ENCODE results near the gene BCL10. TPM values are rescaled to one million over a fixed set of nuclear protein-coding genes. Genes with fewer than 3 reads are reported as not detected.

The BCL10 gene
- total RNA-seq, 4 donors from 2014 or later: 9.4 to 21.3 (median 10.6) TPM

DNA sequence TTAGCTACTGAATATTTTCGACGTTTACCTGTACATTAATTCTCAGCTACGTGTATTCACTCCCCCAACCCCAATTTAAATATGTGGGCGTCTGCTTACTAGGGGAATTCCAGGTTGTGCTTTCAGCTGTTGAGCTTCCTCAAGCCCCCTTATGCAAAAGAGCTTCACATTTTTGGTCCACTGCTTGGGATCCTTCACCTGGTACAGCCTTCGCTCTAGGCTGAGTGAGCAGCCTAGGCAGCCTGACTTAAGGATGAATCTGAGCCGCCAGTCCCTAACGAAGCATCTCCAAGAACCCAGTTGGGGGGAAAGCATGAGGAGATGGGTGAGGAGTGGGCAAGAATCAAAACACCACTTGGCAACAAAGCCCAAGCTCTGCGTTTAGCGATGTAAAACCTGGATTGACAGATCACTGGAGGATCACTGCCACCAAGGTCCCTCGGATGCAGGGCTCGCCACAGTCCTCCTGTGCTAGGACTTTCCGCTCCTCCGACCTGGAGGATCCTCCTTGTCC, 674 bp downstream of the BCL10 start:
- peaks cover 7 to 65% (median 21%) of the 10 kb centered on the region in 3 donors for H3K4me1 ChIP-seq
- peak overlapping the region; percentile 69 to 92 for H3K4me3 ChIP-seq
- ATAC-seq: no peak
- H3K9me3 ChIP-seq: no peaks in the 10 kb centered on the region
- WGBS, 2 donors (ENCODE audit: low coverage in 1 of 2): 1 to 10% methylated on average over 4 of the region's 13 CpGs
- no peak for TF ChIP-seq EP300 (IDR thresholded peaks at IDR 0.05)
- TF ChIP-seq POLR2AphosphoS5 (IDR thresholded peaks at IDR 0.05): no peak
- TF ChIP-seq POLR2A (IDR thresholded peaks at IDR 0.05): no peak
- TF ChIP-seq, protein P1, sequence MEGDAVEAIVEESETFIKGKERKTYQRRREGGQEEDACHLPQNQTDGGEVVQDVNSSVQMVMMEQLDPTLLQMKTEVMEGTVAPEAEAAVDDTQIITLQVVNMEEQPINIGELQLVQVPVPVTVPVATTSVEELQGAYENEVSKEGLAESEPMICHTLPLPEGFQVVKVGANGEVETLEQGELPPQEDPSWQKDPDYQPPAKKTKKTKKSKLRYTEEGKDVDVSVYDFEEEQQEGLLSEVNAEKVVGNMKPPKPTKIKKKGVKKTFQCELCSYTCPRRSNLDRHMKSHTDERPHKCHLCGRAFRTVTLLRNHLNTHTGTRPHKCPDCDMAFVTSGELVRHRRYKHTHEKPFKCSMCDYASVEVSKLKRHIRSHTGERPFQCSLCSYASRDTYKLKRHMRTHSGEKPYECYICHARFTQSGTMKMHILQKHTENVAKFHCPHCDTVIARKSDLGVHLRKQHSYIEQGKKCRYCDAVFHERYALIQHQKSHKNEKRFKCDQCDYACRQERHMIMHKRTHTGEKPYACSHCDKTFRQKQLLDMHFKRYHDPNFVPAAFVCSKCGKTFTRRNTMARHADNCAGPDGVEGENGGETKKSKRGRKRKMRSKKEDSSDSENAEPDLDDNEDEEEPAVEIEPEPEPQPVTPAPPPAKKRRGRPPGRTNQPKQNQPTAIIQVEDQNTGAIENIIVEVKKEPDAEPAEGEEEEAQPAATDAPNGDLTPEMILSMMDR (IDR thresholded peaks at IDR 0.05): no peak
- H3K27me3 ChIP-seq: no peaks in the 10 kb centered on the region
- H3K36me3 ChIP-seq: peaks cover 0 to 13% of the 10 kb centered on the region in 2 donors
- H3K27ac ChIP-seq: peak overlapping the region; percentile 91 to 97 (median 94)

GRCh38 chr1:85274969-85275453, 1.4 kb downstream of the BCL10 start:
- TF ChIP-seq, protein P1 (IDR thresholded peaks at IDR 0.05): no peak
- no peak for TF ChIP-seq POLR2AphosphoS5 (IDR thresholded peaks at IDR 0.05)
- TF ChIP-seq EP300 (IDR thresholded peaks at IDR 0.05): no peak
- no peak for TF ChIP-seq POLR2A (IDR thresholded peaks at IDR 0.05)
- WGBS, 2 donors (ENCODE audit: low coverage in 1 of 2): 55 to 88% methylated on average over 1 of the region's 1 CpG
- Histone ChIP-seq H3K4me3 (peak overlapping the region; percentile 69 to 92), H3K36me3 (peaks cover under 1 to 21% of the 10 kb centered on the region in 2 donors), H3K27ac (peak overlapping the region in 3 of 4 donors; percentile 91 to 97 (median 95)), H3K9me3 (no peaks in the 10 kb centered on the region), H3K4me1 (peaks cover 7 to 68% (median 21%) of the 10 kb centered on the region in 3 donors), H3K27me3 (no peaks in the 10 kb centered on the region)
- ATAC-seq: no peak

- H3K4me3 ChIP-seq: no peak overlapping the region
- peaks cover 9 to 37% of the 10 kb centered on the region in 2 donors for H3K36me3 ChIP-seq
- no peaks in the 10 kb centered on the region for H3K9me3 ChIP-seq
- H3K4me1 ChIP-seq: peaks cover 7 to 60% (median 21%) of the 10 kb centered on the region in 3 donors
- TF ChIP-seq, protein P1 (IDR thresholded peaks at IDR 0.05): no peak
- TF ChIP-seq POLR2A (IDR thresholded peaks at IDR 0.05): no peak
- no peak for TF ChIP-seq EP300 (IDR thresholded peaks at IDR 0.05)
- no peak for TF ChIP-seq POLR2AphosphoS5 (IDR thresholded peaks at IDR 0.05)
- no peak for ATAC-seq
- no peak overlapping the region for H3K27ac ChIP-seq
- H3K27me3 ChIP-seq: no peaks in the 10 kb centered on the region
These were observed 3.0 kb downstream of the BCL10 start for GRCh38 chr1:85273397-85273796.

DNA sequence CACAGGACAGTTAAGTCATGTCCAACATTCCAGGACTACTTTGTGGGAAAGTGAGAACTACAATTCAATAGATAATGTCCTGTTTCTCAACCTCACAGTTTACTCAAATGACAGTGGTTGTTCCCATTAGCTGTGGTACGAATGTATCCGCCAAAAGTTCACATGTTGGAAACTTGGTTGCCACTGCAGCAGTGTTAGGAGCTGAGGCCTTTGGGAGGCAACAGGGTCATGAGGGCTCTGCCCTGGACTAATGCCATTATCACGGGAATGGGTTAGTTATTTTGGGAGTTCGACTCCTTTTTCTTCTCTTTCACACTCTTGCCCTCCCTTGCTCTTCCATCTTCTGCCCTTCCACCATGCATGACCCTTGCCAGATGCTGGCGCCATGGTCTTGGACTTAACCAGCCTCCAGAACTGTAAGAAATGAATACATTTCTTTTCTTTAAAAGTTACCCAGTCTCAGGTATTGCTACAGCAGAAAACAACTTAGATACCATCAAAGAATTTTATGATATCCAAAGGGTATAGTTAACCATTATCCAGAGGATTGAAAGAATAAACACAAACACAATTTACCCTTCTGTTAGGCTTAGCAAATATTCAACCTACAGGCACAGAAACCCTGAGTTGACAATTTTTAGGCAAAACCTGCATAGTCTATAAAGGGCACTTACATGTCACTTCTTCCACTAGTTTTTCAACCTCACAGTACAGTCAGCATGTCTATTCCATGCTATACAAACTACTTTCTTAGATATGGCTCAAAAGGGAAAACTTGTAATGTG, 7.4 kb downstream of the BCL10 start:
- Histone ChIP-seq H3K9me3 (no peaks in the 10 kb centered on the region), H3K27me3 (no peaks in the 10 kb centered on the region), H3K4me3 (no peak overlapping the region), H3K36me3 (peaks cover 9 to 81% of the 10 kb centered on the region in 2 donors), H3K4me1 (peaks cover 0 to 36% (median 9%) of the 10 kb centered on the region in 3 donors), H3K27ac (no peak overlapping the region)
- WGBS, 2 donors (ENCODE audit: low coverage in 1 of 2): 75 to 91% methylated on average over 3 to 5 of the region's 5 CpGs
- no peak for TF ChIP-seq EP300 (IDR thresholded peaks at IDR 0.05)
- TF ChIP-seq, protein P1 (IDR thresholded peaks at IDR 0.05): no peak
- TF ChIP-seq POLR2A (IDR thresholded peaks at IDR 0.05): no peak
- no peak for TF ChIP-seq POLR2AphosphoS5 (IDR thresholded peaks at IDR 0.05)
- ATAC-seq: no peak

Data from gastroesophageal sphincter (tissue), 4 donors.